HUDEP-2 (cell line): ENCODE data around the gene RTN4RL1.
"Not testable (repeated sequence)": the region's sequence is repeated elsewhere in the genome, so short reads cannot be mapped to it uniquely, and the experiment has no call there.

Experiments
- DNase-seq, 76 experiments: peaks; one replicate each; lab custom pipeline; 2025; ENCODE audit not compliant: unreplicated experiment in 76 of 76; lab: John Stamatoyannopoulos, UW

RTN4RL1 gene

GRCh38 chr17:1905190-1905913 lies 119.8 kb downstream of the RTN4RL1 start:
- no peak for DNase-seq

GRCh38 chr17:1904273-1905182 lies 120.6 kb downstream of the RTN4RL1 start:
- DNase-seq, result no peak

- peak in 1 of 76 experiments; percentile 6 for DNase-seq
Measured at GRCh38 chr17:1899403-1900000, 125.6 kb downstream of the RTN4RL1 start.

- no peak for DNase-seq
Measured at GRCh38 chr17:1898872-1899271, 126.3 kb downstream of the RTN4RL1 start.

GRCh38 chr17:1898332-1898731 lies 126.8 kb downstream of the RTN4RL1 start:
- no peak for DNase-seq

GRCh38 chr17:1897105-1897656 lies 128.0 kb downstream of the RTN4RL1 start:
- DNase-seq, result no peak

GRCh38 chr17:1896243-1897104 lies 128.7 kb downstream of the RTN4RL1 start:
- DNase-seq, result no peak

GRCh38 chr17:1895479-1895878 lies 129.7 kb downstream of the RTN4RL1 start:
- DNase-seq, result not testable (repeated sequence)

- DNase-seq, result no peak
Measured at GRCh38 chr17:1894753-1895339, 130.3 kb downstream of the RTN4RL1 start.

GRCh38 chr17:1890758-1891450 lies 134.2 kb downstream of the RTN4RL1 start:
- no peak for DNase-seq

- no peak for DNase-seq
Measured at GRCh38 chr17:1888741-1889140, 136.4 kb downstream of the RTN4RL1 start.
